Kidney glomerular epithelial cell (primary cell): ENCODE data around the gene FAM228A.
"Not testable (repeated sequence)": the region's sequence is repeated elsewhere in the genome, so short reads cannot be mapped to it uniquely, and the experiment has no call there.

ENCODE experiments used
- DNase-seq: peaks from one replicate; lab custom pipeline; 2025; lab: John Stamatoyannopoulos, UW

FAM228A gene

GRCh38 chr2:24191156-24191555 is 16.3 kb downstream of the FAM228A start:
- DNase-seq, result no peak

DNA sequence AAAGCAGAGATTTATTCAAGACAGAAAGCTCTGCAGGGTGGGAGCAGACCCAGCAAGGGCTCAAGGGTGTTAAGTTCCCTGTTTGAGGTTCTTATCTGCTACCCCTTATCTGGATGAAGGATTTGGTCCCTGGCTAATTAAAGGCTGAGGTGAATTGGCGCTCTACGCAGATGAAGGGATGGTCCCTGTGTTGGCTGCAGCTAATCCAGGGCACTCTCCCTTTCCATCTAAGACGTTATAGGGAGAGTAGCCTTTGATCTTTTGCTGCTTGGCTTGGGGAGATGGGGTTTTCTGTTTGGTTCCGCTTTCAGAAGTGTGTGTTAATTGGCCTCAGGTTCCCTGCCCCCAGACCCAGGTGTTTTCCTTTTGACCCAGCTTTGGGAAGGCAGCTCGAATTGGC is 17.0 kb downstream of the FAM228A start:
- no peak for DNase-seq

- not testable (repeated sequence) for DNase-seq
These were observed 22.4 kb downstream of the FAM228A start for GRCh38 chr2:24197213-24197612.

DNA sequence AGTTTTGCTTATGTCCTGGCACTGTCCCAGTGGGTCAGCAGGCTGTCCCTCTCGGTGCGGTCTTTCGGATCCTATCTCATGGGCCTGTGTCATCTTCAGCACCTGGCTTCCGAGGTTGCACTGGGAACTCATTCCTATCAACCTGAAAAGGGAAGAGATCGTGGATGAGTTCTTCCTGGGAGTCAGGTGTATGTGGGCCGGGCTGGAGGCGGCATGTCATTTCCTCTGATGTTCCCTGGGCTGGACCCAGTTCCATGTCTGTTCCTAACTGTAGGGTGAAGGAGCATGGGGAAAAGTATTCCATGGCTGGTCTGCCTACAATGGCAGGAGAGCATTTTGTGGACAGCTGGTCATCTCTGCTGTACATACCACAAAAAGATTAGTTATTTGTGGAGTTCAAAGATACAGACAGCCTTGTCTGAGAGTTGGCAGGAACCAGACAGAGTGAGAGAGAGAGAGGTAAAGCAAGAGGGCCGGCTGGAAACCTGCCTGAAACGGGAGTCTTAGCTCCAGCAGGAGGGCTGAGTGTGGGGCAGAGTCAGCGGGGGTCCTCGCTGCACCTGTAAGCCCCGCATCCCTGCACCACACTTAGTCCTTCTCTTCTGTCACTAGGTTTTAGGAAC is 25.2 kb downstream of the FAM228A start:
- no peak for DNase-seq

DNA sequence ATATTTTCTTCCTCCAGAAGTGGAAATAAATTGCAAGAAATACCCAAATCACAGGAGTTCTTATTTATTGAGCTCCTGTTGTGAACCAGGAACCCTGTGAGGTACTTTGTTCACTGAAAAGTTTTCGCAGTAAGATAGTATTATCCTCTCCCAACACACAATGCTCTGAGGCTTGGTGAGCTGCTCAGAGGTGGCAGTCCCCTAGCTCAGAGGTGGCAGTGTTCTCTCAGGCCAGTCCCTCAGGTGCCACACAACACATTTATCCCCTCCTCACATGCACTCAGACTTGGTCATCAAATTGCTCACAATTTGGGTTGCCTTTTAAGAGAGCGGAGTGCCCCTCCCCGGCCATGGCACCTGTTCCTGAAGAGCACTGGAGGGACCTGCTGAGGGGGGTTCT is 25.9 kb downstream of the FAM228A start:
- DNase-seq, result no peak

DNA sequence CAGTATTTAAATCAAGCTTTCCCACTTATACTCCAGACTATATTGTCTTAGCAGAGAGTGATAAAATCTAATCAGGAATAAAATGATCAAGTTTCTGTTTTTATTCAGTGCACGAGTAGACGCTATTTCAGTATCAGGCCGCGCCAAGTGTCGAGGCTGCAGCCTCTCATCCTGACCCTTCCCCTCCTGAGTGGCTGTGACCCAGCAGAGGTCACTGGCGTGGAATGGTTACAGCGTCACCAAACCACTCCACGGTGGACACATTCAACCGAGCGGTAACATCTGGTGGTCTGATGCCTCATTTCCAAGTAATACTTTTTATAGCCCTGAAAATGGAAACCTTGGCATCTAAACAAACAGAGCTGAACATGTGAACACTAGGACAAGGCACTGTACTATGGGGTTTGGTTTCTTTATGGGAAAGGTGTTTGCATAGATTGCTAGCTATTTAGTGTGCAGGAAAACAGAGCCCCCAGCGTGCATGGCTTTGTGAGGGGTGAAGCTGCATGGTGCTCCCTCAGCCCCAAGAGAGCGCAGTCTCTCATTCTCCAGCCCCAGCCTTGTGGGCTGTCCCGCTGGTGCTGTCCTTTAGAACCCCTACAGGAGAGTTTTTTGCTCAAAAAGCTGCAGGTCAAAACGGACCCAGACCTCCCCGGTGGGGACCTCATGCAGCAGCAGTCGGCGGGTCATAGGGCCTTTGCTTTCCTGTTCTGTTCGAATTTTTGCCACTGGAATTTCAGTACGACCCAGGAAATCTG is 28.4 kb downstream of the FAM228A start:
- DNase-seq, result no peak

GRCh38 chr2:24203787-24204150 is 28.9 kb downstream of the FAM228A start:
- DNase-seq, result no peak

DNA sequence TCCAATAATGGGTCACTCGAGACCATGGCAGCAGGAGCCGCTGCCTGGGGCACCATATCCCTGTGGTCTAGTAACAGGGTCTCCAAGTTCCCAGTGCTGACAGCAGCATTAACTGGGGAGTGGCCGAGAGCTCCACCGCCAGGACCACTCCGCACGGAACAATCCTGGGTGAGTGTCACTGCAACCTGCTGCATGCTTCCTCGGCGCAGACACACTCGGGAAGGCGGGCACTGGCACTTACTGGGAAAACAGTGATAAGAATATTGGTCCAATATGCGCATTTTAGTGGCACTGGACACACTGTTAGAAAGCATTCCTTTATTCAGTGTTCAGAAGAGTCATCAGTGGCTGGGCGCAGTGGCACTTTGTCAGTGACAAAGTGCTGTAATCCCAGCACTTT is 29.7 kb downstream of the FAM228A start:
- no peak for DNase-seq

DNA sequence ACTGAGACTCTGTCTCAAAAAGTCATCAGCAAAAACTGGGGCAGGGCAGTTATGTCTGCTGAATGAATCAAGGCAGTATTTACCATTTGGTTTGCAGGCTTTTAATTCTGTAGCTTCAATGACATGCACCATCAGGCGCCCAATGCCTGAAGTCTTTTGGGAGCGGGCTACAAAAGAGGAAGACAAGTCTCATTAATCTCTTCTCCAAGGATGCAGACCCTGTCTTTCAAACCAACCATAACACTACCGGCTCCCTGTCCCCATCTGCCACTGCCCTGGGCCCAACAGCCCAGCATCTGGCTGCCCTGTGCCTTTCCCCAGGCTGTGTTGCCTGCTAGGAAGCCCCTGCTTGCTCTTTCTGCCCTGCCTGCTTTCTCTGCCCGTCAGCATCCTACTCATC is 30.3 kb downstream of the FAM228A start:
- no peak for DNase-seq

- DNase-seq, result no peak
These were observed 31.4 kb downstream of the FAM228A start for GRCh38 chr2:24206242-24206641.

GRCh38 chr2:24206714-24207113 is 31.9 kb downstream of the FAM228A start:
- no peak for DNase-seq

- DNase-seq, result no peak
These were observed 32.5 kb downstream of the FAM228A start for GRCh38 chr2:24207359-24207758.

GRCh38 chr2:24208490-24208889 is 33.6 kb downstream of the FAM228A start:
- DNase-seq, result no peak

- DNase-seq, result no peak
These were observed 34.7 kb downstream of the FAM228A start for GRCh38 chr2:24209389-24210105.

DNA sequence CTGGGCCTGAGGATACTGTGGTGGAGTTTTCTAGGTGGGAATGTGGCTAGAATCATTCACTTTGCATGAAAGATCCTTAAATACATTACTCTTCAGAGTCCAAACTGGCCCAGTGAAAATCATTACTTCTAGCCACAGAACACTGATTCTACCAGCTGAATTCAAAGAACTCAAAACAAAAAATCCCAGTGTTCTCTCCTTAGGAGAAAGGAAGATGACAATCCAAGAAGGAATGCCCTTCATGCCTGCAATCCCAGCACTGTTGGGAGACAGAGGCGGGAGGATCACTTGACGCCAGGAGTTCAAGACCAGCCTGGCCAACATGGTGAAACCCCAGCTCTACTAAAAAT is 35.2 kb downstream of the FAM228A start:
- DNase-seq, result no peak

DNA sequence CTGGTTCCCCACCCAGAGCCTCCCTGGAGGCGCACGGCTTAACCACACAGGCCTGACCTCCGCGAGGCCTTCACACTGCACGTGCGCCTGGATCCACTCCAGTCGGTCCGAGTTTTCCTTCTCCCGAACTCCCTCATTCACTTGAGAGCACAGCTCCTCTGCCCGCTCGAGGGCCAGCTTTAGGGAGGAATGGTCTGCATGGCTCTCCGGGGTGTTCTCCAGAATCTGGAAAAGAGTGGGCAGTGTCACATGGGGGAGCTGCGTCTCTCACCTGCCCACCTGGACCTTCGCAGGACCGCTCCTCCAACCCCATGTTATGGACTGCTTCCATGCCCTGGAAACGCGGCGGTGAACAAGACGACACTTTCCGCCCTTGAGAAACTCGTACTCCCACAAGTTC is 35.9 kb downstream of the FAM228A start:
- DNase-seq, result no peak

DNA sequence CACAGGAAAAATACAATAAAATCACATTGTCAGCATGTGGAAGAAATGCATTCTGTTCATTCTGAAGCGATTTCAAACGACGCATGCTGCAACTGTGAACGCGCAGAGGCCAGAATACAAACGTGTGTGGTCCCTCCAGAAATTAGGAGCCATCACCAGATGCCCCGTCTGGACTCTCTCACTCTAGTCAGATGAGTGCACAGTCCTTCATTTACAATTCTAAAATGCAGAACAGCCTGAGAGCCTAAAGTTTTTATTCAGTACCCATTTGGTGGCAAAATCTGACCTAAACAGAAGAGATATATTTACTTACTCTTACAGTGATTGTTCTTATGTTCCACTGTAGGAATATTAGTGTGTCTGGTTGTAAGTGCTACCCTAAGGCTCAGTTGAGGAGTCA is 36.6 kb downstream of the FAM228A start:
- DNase-seq, result no peak

DNA sequence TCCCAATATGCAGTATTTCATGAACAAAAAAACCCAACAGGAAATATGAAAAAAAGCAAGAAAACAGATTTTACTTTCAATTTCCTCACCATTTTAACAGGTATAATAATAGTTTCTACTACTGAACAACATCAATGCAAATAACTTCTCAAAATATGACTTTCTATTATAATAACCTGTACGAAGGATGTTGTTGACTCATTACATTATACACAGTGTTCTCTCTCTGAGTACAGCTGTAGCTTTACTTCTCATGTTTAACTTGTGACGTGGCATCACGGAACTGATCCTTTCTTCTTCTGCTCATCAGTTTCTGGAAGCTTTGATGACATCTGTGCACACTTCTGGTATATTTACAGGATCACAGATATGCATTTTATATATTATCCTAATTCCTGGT is 40.0 kb downstream of the FAM228A start:
- DNase-seq, result no peak

GRCh38 chr2:24220554-24221291 is 45.9 kb downstream of the FAM228A start:
- no peak for DNase-seq

DNA sequence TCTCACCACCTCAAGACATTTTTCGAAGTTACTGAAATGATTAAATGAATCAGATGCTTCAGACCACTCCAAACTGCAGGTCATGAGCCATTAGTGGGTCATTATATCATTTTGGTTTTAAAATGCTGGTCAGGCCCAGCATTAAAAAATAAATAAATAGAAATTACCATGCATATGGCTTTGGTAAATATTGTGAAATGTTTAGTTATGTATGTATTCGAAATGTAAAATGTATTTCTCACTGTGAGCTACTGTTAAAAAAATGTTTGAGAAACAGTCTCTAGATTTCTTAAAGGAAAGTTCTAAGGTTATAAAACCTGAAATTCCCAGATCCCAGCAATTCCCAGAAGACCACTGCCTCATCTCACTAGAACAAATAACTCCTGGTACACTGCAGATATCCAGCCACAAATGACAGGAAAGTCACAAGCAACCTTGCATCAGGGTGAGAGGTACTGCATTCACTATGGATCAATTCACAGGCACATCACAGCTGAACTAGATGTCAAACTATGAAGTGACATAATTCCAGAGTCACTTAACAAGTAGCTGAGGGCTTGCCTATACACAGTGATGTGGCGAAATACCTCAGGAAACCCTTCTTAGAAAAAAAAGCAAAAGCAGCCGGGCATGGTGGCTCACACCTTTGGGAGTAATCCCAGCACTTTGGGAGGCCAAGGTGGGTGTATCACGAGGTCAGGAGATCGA is 46.6 kb downstream of the FAM228A start:
- DNase-seq, result no peak

DNA sequence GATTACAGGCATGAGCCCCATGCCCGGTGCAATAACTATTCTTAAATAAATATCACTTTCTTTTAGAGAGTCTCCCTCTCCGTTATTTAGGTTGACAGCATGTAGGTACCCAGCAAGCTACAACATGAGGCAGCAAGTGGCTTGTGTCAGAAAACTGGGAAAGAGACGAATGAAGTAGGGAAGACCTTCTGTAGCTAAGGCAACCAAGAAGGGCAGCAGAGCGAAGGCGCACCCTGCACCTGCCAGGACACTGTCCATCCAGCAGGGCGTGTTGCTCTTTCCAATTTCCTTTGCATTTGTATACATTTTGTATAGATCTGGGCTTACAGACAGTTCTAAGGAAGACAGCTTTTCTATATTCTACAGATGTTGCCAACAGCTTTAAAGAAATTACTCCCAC is 48.1 kb downstream of the FAM228A start:
- no peak for DNase-seq
